ENCODE results near the gene FLVCR2.

Gene FLVCR2

GRCh38 chr14:75636100-75636692 lies 57.8 kb downstream of the FLVCR2 start:
- DNase-seq = no peak

GRCh38 chr14:75640876-75641275 lies 62.5 kb downstream of the FLVCR2 start:
- DNase-seq = no peak

DNA sequence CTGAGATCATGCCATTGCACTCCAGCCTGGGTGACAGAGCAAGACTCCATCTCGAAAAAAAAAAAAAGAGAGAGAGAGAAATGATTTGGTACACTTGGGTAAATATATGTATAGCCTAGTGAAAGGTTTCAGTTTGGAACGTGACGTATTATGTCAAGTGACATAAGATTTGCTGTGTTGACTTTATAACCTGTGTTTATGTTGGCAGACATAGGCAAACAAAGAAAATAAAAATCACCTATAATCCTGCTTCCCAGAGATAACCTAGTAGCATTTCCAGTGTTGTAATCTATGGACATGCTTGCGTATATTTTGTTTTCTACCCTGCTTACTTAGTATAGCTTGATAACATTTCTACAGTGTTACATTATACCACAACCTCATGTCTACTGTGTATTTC lies 65.6 kb downstream of the FLVCR2 start:
- no peak for DNase-seq

DNA sequence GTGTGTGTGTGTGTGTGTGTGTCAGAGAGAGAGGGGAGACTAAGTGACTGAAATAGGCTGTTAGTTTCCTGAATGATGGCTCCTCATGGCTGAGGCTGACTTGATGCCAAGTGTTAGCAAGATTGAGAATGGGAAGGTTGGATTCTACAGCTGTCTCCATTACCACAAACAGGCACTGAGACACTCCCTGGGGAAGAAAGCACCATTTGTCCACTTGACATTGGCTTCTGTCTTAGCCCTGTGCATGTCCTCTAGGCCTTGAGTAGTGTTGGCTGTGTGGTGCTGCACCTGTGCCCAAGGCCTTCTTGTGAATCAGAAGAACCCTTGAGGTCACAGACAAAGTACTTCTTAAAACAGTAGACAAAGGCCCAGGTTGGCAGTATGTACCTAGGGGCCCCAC lies 66.6 kb downstream of the FLVCR2 start:
- no peak for DNase-seq

GRCh38 chr14:75646762-75647161 lies 68.3 kb downstream of the FLVCR2 start:
- DNase-seq = no peak

DNA sequence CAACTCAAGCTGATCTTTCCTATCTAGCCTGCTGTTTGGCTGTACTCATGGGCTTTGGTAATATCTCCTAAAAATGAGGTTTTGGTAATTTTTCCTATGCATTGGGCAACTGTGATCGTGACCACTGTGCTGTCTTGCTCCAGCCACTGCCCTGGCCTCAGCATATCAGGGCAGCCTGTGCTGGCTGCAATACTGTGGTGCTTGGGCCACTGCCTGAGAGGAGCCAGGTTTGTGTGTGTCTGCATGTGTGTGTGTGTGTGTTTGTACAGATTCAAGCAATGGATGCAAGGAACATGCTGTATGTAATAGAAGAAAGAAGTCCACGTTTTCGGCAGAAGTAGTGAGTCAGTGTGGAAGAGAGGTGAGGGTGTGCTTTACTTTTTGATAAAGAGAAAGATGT lies 69.2 kb downstream of the FLVCR2 start:
- DNase-seq = no peak

DNA sequence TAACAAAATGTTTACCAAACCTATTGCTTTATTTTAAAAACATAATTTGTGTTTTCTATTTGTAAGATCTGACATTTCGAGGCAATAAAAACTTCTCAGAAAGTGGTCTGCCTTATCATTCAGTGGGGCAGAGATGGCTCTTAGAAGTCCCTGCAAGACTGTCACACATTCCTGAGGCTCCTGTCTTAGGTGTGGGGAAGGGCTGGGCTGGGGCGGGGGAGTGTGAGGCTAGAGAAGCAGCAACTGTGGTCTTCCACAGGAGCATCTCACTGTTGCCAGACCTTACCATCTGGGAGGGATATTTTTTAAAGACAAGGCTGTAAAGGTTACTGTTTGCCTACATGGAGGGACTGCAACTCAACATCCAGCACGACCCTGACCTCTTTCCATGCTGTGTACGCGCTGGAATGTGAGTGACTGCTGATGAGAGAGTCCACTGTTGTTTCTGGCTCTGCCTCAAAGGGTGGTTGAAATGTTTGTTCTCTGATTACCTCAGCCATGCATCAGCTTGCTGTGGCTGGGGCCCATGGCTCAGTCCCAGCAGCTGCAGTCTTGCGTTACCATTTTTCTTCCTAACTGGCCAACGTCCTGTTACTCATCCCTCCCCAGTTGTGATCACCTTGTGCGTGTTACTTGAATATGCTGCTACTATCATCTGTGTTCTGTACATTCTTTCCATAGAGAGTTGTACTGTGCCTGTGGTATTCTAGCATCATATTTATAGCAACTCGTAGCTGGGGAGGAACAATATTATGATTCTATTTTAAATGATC lies 69.8 kb downstream of the FLVCR2 start:
- DNase-seq = no peak

GRCh38 chr14:75649337-75649736 lies 70.9 kb downstream of the FLVCR2 start:
- no peak for DNase-seq

- no peak for DNase-seq
Measured at GRCh38 chr14:75649773-75650172, 71.4 kb downstream of the FLVCR2 start.

GRCh38 chr14:75650253-75651058 lies 72.0 kb downstream of the FLVCR2 start:
- no peak for DNase-seq

DNA sequence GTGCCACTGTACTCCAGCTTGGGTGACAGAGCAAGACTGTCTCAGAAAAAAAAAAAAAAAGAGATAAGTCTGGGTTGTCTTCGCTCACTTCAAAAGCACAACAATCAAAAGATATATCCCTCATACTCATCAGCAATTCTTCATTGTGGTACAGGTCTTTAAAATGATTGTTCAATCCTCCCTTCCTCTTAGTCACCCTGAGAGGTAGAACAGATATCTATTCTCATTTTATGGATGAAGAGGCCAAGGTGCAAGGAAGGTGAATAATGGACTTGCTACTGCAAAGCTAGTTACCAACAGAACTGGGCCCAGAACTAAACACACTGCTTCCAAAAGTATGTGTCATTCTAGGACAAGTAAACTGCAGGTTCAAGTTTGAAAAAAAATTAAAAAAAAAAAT lies 75.1 kb downstream of the FLVCR2 start:
- DNase-seq = no peak

DNA sequence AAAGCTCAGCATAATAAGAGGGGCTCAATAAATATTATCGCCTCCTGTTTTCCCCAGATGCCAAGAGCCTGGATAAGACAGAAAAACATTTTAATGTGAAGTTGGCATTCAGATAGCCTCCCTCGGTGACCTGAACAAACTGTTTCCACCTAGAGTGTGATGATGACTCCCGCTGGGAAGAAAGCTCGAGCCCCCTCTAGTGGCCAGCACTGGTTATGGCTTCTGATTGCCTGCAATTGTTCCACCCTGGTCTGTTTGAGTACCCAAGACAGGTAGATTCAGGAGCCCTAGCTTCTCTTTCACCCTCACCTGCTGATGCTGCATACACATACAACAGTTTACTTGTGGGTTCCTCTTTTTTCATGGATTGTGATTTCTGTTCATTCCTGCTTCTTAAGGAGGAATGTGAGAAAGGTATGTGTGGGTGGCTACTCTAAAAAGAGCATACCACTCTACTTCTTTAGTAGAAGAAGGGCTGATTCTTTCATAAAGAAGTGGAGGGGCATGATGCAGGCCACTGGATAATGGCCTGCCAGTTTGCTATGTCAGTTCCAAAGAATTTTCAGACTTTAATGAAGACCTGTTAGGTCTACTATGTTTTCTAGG lies 75.8 kb downstream of the FLVCR2 start:
- peak; percentile 78 for DNase-seq

DNA sequence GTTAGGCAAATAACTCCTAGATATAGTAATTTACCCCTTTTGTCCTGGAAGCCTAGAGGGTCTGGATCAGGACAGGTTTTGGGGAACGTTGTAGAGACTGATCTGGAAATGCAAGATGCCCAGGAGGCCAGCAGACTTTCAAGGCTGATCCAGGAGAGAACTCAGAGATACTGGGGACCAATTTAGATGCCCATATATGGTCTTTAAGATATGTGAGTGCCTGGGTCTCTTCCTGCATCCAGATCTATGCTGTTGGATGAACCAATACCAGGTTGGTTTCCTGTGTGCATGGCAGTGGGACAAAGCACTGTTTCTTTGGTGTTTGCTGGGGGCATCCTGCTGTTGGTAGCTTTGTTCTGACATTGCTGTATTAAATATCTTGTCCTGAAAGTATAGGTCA lies 76.8 kb downstream of the FLVCR2 start:
- DNase-seq = no peak

DNA sequence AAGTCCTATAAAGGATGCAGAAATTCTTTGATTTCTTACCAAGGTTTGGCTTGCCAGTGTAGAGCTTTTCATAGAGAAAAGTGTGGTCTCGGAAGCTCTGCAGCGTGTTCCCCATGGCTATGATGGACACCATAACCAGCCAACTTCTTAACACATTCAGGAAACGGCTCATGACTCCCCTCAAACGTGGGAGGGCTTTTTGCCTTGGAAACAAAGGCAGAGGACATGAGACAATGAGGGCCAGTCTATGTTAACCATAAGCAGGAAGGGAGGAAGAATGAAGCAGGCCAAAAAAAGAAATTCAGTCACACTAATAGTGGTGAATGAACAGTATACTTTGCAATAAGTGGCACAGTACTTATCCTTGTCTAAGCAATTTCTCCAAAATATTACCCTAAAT lies 78.9 kb downstream of the FLVCR2 start:
- DNase-seq = no peak

- DNase-seq = no peak
Measured at GRCh38 chr14:75658957-75659356, 80.5 kb downstream of the FLVCR2 start.

DNA sequence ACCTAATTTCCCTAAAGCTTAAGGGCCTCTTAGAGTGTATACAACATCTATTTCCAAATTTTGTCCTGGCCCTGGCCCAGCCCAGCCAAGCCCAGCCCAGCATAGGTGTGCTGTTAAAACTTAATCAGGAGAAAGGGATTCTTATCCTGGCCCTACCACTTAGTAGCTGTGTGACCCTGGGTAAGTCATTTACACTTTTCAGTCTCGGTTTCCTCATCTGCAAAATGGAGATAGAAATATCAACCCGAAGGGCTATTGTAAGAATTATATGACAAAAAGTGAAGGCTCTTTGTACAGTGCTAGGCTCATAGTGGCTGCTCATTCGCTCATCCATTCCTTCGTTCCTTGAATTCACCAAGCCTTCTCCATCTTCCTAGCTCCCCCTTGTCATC lies 81.8 kb downstream of the FLVCR2 start:
- DNase-seq = no peak

- peak; percentile 95 for DNase-seq
Measured at GRCh38 chr14:75660630-75661498, 82.4 kb downstream of the FLVCR2 start, which contains the start of the genes ERG28 and TTLL5. Gene ERG28 (minus strand): TSS chr14:75660876. CDS start chr14:75657502, 3,374 bp downstream. Gene TTLL5 (plus strand): TSS chr14:75661246. CDS start chr14:75663150, 1,904 bp downstream.

DNA sequence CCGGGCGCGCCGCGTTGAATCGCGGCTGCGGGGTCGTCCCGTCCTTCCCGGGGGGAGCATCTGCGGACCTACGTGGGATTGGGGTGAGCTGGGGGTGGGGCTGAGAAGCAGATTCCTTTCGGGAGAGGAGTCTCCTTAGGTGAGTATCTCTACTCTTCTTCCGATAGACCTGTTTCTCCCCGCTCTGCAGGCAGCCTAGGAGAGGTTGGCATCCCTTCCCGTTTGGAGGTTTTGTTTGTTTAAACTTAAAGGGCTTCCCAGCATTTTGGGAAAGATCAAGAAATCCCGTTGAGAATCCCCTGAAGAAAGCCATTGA lies 83.0 kb downstream of the FLVCR2 start:
- no peak for DNase-seq

- DNase-seq = no peak
Measured at GRCh38 chr14:75662966-75663365, 84.5 kb downstream of the FLVCR2 start.

DNA sequence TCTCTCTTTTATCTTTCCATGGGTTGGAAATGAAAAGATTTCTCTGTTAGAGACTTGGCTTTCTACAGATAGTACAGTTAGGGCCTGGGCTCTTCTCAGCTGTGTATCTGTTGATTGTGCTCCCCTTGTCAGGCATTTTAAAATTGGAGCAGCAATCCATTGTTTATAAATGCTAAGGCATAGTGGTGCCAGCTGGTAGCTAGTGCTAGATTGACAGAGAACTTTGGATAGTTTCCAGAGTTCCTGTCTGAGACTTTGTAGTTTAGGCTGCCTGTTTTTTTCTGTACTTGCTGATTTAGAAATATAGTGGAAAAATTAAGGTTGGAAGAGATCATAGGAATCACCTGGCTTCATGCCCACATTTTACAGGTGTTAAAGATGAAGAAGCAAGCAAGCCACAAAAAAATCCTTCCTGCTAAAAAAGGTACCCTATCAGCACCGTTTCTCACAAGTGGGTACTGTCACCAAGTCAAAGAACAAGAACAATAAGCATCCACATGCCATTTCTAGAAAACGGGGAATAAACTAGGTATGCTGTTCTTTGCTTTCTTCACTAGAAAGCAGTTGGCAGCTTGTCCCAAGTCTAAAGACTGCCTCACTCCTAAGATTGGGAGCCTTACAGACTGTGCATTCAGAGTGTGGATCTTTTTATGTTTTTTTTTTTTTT lies 88.8 kb downstream of the FLVCR2 start:
- DNase-seq = no peak

DNA sequence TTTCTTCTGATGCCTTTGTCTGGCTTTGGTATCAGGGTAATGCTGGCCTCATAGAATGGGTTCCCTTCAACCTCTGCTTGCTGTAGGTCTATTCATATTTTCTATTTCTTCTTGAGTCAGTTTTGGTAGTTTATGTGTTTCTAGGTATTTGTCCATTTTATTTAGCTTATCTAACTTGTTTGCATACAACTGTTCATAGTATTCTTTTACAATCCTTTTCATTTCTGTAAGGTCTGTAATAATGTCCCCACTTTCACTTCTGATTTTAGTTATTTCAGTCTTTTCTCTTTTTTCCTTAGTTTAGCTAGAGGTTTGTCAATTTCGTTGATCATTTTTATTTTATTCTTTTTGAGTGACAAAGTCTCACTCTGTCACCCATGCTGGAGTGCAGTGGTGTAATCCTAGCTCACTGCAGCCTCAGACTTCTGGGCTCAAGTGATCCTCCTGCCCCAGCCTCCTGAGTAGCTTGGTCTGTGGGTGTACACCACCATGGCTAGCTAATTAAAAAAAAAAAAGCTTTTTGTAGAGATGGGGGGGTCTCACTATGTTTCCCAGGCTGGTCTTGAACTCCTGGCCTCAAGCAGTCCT lies 94.3 kb downstream of the FLVCR2 start:
- no peak for DNase-seq

All from effector CD4-positive, alpha-beta T cell (primary cell).